Measurements from ENCODE around the gene EFHC1.

Gene EFHC1

DNA sequence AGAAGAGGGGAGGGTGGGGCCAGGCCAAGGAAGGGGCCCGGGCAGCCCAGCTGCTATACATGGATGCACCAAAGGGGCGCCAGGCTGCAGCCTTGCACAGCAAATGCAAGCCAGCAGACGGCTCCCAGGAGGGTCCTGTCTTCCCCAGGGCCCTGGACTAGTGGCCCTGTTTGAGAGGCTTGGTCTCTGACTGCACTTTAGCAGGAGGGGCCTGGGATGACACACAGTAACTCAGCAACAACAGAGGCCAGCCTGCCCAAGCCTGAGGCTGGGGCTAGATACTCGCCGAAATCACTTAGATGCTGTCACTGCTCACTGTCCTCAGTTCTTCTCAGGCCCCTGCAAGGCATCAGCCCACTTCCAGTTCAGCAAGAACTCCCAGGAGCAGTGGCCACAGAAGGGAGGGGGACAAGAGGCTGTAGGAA, 83.2 kb downstream of the EFHC1 start:
- no peak for DNase-seq (ENCODE audit: low read depth)

DNA sequence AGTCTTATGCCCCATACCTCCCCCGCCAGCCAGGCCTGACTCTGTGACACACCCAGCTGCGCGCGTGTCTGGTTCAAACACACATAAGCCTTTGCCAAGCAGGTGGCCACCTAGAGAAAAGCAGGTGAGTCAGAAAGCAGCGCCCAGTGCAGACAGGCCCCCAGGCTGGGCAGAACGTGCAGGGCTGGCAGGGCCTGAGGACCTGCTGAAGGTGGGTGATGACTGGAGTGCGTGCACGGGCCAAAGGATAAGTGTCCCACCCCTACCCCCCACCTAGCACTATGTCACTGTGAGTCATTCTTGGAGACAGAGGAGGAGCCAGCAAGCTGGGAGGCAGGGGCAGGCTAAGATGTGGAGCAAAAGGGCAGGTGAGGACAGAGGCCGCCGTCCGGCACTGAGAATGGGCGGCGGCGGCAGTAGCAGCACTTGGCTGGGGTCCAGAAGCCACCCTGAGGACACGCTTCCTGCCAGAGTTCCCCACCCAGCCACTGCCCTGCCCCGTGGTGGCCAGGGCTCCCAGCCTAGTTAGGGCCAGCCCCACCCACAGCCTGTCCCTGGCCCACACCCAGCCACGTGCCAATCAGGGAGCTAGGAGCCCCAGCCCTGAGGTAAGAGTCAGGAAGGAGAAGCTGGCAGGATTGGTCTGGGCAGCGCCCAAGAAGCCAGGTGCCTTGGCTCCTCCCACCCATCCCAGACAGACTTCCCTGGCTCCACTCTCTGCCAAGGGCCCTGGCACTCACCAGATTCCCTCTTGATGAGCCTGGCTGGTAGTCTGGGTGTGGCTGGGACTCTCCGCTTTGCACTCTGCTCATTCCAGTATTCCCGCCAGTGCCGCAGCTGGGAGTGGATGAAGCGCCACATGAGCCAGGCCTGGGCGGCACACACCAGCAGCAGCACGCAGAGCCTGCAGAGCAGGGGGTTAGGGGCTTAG, 84.0 kb downstream of the EFHC1 start:
- no peak for DNase-seq (ENCODE audit: low read depth)

DNA sequence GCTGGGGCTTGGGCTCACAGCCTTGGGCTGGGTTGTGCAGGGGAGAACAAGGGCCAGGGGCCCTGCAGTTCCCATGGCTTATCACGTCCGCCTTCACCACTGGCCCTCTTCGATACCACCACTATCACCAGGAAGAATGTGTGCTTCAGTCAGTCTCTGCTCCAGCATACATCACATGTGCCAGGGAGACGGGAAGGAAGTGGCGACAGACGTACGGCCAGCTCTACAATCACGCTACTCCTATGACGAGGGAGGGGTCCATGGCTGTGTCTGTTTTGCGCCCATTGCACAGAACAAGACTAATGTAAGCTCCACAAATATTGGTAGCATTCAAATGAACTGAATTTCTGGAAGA, 84.6 kb downstream of the EFHC1 start:
- DNase-seq (ENCODE audit: low read depth), result no peak

DNA sequence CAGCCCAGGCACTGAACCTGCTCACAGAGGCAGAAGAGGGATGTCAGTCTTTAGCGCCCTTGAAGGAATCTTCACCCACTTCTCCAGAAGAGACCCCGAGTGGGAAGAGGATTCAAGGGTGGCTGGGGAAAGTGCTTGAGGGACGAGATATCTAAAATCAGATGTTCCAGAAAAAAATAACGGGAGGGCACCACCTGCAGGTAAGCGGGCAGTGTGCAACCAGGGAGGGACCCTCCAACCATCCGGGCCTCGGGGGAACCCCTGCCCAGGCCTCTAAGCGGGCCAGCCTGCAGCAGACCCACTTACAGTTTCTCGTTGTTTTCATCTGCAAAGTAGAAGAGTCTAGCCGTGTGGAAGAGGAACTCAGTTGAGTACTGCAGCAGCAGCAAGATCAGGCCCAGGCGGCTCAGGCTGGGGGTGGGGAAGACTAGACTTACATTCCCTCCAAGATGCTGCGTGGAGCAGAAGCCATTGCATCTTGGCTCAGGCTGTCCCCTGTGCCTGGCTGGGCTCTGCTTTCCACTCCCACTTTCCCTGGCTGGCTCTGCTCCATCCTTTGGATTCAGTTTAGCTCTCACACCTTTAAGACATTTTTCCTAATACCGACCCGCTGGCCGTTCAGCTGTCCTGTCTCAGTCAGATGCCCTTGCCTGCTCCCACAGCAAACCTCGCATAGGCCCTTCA, 85.7 kb downstream of the EFHC1 start:
- no peak for DNase-seq (ENCODE audit: low read depth)

- no peak for DNase-seq (ENCODE audit: low read depth)
Observed at GRCh38 chr6:52506476-52506875, 86.3 kb downstream of the EFHC1 start.

- no peak for DNase-seq (ENCODE audit: low read depth)
Observed at GRCh38 chr6:52507557-52508260, 87.6 kb downstream of the EFHC1 start.

DNA sequence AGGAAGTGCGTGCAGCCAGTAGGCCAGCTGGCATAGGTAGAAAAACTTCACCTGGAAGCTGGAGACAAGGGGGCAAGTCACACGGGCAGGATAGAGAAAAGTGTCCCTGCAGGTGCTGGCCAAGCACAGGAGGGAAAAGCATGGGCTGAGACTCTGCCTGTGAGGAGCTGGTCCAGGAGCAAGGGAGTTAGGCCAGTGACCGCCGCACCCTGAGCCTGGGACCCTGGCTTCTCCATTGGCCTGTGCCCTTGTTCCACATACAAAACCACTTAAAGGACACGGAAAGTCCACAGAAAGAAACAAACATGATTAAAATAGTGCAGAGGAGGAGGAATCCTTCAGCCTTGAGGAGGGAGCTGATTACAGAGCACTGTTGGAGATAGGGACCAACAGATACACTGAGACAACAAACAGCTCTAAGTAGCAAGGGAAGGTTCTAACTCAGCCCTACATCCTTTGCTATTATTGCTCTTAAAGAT, 88.2 kb downstream of the EFHC1 start:
- no peak for DNase-seq (ENCODE audit: low read depth)

GRCh38 chr6:52509281-52510212, 89.4 kb downstream of the EFHC1 start:
- no peak for DNase-seq (ENCODE audit: low read depth)

DNA sequence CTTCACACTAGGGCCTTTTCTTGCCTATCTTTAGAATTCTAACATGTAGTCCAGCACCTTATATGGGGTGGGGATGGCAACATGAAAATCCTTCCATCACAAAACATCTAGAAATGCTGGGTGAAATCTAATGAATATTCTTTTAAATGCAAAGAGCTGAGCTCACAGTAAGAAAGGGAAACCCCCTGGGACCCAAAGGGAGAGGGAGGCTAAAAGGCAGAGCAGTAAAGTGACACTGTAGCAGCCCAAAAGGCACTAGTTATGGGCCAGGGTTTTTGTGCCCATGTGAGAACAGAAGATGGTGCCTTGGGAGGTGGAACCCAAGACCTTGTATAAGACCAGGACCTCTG, 90.0 kb downstream of the EFHC1 start:
- DNase-seq (ENCODE audit: low read depth), result no peak

- no peak for DNase-seq (ENCODE audit: low read depth)
Observed at GRCh38 chr6:52511163-52511562, 91.0 kb downstream of the EFHC1 start.

GRCh38 chr6:52511572-52512151, 91.5 kb downstream of the EFHC1 start:
- no peak for DNase-seq (ENCODE audit: low read depth)

GRCh38 chr6:52512199-52512598, 92.1 kb downstream of the EFHC1 start:
- DNase-seq (ENCODE audit: low read depth), result no peak

DNA sequence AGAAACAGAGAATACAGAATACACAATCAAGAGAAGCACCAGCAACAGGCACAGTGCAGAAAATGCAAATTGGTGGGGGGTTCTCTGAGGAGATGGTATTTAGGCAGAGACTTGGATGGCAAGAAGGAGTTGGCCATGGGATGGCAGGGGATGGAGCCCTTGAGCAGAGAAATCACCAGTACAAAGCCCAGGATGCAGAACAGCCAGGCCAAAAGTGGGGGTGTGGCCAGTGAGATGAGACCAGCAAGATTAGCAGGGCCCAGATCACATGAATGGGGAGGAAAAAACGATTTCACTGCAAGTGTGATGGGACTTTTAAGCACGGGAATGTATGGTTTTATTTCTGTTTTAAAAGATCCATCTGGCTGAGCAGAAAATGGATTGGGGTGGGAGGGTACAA, 93.3 kb downstream of the EFHC1 start:
- DNase-seq (ENCODE audit: low read depth), result no peak

DNA sequence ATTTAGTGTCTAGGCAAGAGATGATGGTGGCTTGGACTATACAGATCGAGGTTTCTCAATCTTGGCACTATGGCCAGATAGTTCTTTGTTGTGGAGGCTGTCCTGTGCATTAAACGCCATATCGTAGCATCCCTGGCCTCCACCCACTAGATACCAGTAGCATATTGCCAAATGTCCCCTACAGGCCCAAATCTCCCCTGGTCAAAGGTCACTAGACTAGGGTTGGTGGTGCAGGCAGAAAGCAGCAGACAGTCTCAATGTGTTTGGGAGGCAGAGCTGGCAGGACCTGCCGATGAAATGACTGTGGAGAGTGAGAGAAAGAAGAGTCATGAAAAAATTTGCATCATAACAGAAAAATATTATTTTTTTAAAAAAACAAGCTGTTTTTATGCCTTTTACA, 93.8 kb downstream of the EFHC1 start:
- no peak for DNase-seq (ENCODE audit: low read depth)

DNA sequence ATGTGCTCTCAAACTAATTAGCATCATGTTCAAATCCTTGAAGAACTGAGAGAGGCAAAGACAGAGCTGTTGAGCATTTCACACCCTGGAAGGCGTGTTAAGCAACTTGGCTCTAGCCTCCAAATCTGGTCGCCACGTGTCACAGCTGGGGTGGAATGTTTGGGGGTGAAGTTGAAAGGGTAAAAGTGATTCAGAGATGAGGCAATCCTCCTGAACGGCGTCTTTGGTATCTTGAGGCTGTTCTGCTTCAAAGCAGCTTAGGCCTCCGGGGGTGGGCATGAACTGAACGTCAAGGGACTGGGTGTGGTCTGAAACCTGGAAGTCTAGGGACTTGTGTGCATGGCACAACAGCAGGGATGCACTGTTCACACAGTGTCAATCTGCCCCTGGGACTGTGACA, 94.4 kb downstream of the EFHC1 start:
- no peak for DNase-seq (ENCODE audit: low read depth)

- DNase-seq (ENCODE audit: low read depth), result no peak
Observed at GRCh38 chr6:52515219-52515960, 95.2 kb downstream of the EFHC1 start.

DNA sequence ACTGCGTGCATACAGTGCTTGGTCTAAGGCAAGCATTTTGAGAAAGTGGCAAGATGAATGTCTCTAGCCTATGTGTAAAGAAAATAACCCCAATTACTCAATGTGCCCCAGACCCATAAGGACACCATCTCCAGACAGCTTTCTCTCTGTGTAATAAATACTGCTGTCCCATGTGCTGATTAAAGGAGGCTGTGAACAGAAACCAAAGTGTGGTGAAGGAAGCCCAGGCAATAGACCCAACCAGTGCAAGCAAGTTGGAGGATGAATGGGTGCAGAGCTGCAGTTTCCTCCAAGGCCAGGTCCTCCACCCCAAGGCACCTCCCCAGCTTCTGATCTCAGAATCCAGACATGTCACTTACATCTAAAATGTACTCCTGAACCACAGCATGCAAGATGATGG, 96.1 kb downstream of the EFHC1 start:
- no peak for DNase-seq (ENCODE audit: low read depth)

DNA sequence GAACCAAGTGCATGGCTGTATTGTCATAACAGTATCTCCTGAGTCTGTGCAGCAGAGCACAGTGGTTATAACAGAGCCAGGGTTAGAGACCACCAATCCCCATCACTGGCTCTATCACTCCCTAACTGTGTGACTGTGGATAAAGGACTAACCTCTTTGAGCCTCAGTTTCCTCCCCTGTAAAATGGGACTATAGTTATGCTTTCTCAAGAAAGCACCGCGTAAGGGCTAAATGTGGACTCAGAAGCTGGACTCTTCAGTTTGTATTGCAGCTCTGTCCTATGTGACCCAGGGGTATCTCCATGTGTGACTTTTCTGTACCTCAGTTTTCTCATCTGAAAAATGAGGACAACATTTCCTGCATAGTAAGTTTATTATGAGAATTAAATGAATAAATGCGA, 96.8 kb downstream of the EFHC1 start:
- DNase-seq (ENCODE audit: low read depth), result no peak

GRCh38 chr6:52517502-52518278, 97.5 kb downstream of the EFHC1 start:
- peak; percentile 8 for DNase-seq (ENCODE audit: low read depth)
